ENCODE results near the gene DNER. TPM values are rescaled to one million over a fixed set of nuclear protein-coding genes. Genes with fewer than 3 reads are reported as not detected.

Gene DNER
- total and polyA plus RNA-seq, 10 of the 15 experiments (the other 5 are each of a cell fraction or from before 2014, with no cell fraction given) = 0.04 to 0.08 (median 0.07) TPM; not detected in 7

- Histone ChIP-seq H3K79me2 (ENCODE audit: control insufficient read depth, insufficient read depth, low read length) (no peaks in the 10 kb centered on the region), H3K9ac (ENCODE audit: control insufficient read depth, insufficient read depth, low read length) (no peak overlapping the region), H3K4me2 (ENCODE audit: control insufficient read depth, insufficient read depth) (no peak overlapping the region), H3K4me1 (ENCODE audit: control insufficient read depth, insufficient read depth, low read length) (no peaks in the 10 kb centered on the region), H3K4me3 (no peak overlapping the region), H3K9me3 (replicated peaks; ENCODE audit: control insufficient read depth, insufficient read depth, low read length) (no peaks in the 10 kb centered on the region), H3K27me3 (replicated peaks in 1 of 2; ENCODE audit: control insufficient read depth in 2 of 2, insufficient read depth in 2 of 2, low read length in 1 of 2) (no peaks in the 10 kb centered on the region; a peak in 1 of 4 replicates), H3K36me3 (ENCODE audit: control insufficient read depth in 2 of 2, insufficient read depth in 2 of 2, low read length in 1 of 2) (no peaks in the 10 kb centered on the region), H3K27ac (ENCODE audit: control insufficient read depth, insufficient read depth) (no peak overlapping the region), H4K20me1 (ENCODE audit: control insufficient read depth, insufficient read depth) (no peaks in the 10 kb centered on the region), H2AFZ (ENCODE audit: control insufficient read depth, low read depth, low read length) (no peak overlapping the region)
- ATAC-seq = no peak
- WGBS (ENCODE audit: insufficient coverage, insufficient replicate concordance, low lambda C conversion rate, missing lambda C conversion rate) = 28% methylated on average over 5 of the region's 5 CpGs
- BruUV-seq (replicated peaks) = no TSS peak
- ChIA-PET RAD21 (ENCODE audit: unreplicated experiment) (no interaction called here), CTCF (no interaction called here), SMC1A (ENCODE audit: uncharacterized antibody, unreplicated experiment) (no interaction called here), POLR2A (no interaction called here)
- no peak for TF ChIP-seq MEF2B (IDR thresholded peaks at IDR 0.05; ENCODE audit: partially characterized antibody, poor library complexity, severe bottlenecking)
- DNase-seq (ENCODE audit: low read depth, low spot score) = no peak
- intact Hi-C loops (cut with micrococcal nuclease; ENCODE audit: unreplicated experiment) (no loop called here), in situ Hi-C loops (cut with MboI) (no loop called here)
- FAIRE-seq = no peak
Observed at GRCh38 chr2:229363185-229363814, 351.1 kb downstream of the DNER start.

- H3K4me2 ChIP-seq (ENCODE audit: control insufficient read depth, insufficient read depth) = no peak overlapping the region
- no peaks in the 10 kb centered on the region for H3K27me3 ChIP-seq (replicated peaks in 1 of 2; ENCODE audit: control insufficient read depth in 2 of 2, insufficient read depth in 2 of 2, low read length in 1 of 2)
- no peak overlapping the region for H3K27ac ChIP-seq (ENCODE audit: control insufficient read depth, insufficient read depth)
- DNase-seq (ENCODE audit: low read depth, low spot score) = no peak
- H3K9ac ChIP-seq (ENCODE audit: control insufficient read depth, insufficient read depth, low read length) = no peak overlapping the region
- H4K20me1 ChIP-seq (ENCODE audit: control insufficient read depth, insufficient read depth) = no peaks in the 10 kb centered on the region
- RAD21 ChIA-PET (ENCODE audit: unreplicated experiment) = no interaction called here
- no peaks in the 10 kb centered on the region for H3K36me3 ChIP-seq (ENCODE audit: control insufficient read depth in 2 of 2, insufficient read depth in 2 of 2, low read length in 1 of 2)
- no peak overlapping the region for H3K4me3 ChIP-seq
- intact Hi-C loops (cut with micrococcal nuclease; ENCODE audit: unreplicated experiment) (no loop called here), in situ Hi-C loops (cut with MboI) (no loop called here)
- H3K79me2 ChIP-seq (ENCODE audit: control insufficient read depth, insufficient read depth, low read length) = no peaks in the 10 kb centered on the region
- POLR2A ChIA-PET = no interaction called here
- SMC1A ChIA-PET (ENCODE audit: uncharacterized antibody, unreplicated experiment) = no interaction called here
- no peaks in the 10 kb centered on the region for H3K4me1 ChIP-seq (ENCODE audit: control insufficient read depth, insufficient read depth, low read length)
- BruUV-seq (replicated peaks) = no TSS peak
- ATAC-seq = no peak
- FAIRE-seq = no peak
- H3K9me3 ChIP-seq (replicated peaks; ENCODE audit: control insufficient read depth, insufficient read depth, low read length) = no peaks in the 10 kb centered on the region
- no peak overlapping the region for H2AFZ ChIP-seq (ENCODE audit: control insufficient read depth, low read depth, low read length)
- CTCF ChIA-PET = interaction anchor here (1.0 kb wide), 1 partner anchor 143 kb away, joined by 3 read pairs; no protein-coding TSS in a partner anchor
- TF ChIP-seq ZSCAN29 (IDR thresholded peaks at IDR 0.05) (no peak), SUPT20H (IDR thresholded peaks at IDR 0.05; ENCODE audit: borderline replicate concordance, control insufficient read depth, low read depth, low read length) (no peak), ATF7 (IDR thresholded peaks at IDR 0.05; ENCODE audit: low read depth) (no peak), NBN (IDR thresholded peaks at IDR 0.05) (no peak), TAF1 (IDR thresholded peaks at IDR 0.05; ENCODE audit: borderline replicate concordance, low read depth, low read length) (no peak), ZNF24 (IDR thresholded peaks at IDR 0.05) (no peak), RELB (IDR thresholded peaks at IDR 0.05; ENCODE audit: low read depth) (no peak), E4F1 (IDR thresholded peaks at IDR 0.05; ENCODE audit: borderline replicate concordance, partially characterized antibody) (no peak), IKZF2 (IDR thresholded peaks at IDR 0.05) (no peak)
Observed at GRCh38 chr2:229350883-229351282, 363.5 kb downstream of the DNER start.
